GM19467 (cell line): ENCODE measurements around the gene RAI2.

Experiments used
- ATAC-seq: cut with Tn5 transposase; IDR thresholded peaks from one replicate; pipeline ENCODE4 v1.9.1; 2021; ENCODE audit warnings: mild to moderate bottlenecking, moderate library complexity; ENCODE audit not compliant: unreplicated experiment

RAI2 gene

DNA sequence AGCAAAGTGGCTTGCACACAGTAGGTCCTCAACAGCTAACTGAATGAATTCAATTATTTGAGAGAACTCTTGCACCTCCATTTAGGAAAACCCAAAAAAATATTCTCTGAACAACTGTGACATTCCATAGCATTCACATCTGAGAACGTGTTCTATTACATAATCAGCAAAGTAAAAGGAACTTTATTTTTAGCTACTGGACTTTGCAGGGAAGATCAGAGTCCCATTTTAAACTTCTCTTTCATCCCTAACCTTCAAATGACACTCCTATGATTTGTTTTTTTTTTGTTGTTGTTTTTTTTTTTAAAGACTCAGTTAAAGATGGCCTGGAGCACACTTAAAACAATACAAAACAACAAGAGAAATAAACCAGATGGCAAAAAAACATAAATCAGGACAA, 30.9 kb downstream of the RAI2 start:
- ATAC-seq: no peak

DNA sequence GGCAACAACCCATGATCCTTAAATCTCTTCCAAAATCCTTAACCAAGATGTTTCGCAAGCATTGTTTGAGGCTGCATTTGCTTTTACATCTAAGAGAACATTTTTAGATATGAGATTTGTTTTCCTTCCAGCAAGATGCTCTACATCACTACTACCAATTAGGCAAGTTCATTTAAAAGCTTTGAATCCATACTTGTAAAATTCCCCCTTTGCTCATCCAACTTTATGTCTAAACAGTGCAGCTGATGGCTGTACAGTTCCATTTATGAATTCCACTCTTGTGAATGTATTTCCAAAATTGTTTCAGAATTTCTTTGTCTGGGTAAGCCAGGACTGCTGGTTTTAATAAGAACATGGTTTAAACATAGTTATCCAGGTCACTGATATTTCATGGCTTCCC, 31.5 kb downstream of the RAI2 start:
- ATAC-seq: no peak

DNA sequence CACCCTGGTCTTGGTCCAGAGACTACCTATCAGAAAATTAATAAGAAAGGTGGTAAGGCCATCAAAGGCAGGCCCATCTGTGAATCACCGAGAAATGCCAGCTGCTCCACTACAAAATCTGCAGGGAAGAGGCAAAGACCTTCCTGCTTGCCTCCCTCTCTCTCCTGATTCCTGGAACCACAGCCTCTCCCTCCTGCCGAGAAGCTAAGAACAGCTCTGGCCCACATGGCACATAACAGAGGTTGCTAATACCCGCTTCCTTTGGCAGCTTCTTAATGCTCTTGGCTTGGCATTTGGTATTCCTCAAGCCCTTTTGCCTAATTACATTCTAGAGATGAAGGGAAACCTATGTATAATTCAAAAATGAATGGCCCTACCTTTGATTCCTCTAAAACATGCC, 32.9 kb downstream of the RAI2 start:
- no peak for ATAC-seq

DNA sequence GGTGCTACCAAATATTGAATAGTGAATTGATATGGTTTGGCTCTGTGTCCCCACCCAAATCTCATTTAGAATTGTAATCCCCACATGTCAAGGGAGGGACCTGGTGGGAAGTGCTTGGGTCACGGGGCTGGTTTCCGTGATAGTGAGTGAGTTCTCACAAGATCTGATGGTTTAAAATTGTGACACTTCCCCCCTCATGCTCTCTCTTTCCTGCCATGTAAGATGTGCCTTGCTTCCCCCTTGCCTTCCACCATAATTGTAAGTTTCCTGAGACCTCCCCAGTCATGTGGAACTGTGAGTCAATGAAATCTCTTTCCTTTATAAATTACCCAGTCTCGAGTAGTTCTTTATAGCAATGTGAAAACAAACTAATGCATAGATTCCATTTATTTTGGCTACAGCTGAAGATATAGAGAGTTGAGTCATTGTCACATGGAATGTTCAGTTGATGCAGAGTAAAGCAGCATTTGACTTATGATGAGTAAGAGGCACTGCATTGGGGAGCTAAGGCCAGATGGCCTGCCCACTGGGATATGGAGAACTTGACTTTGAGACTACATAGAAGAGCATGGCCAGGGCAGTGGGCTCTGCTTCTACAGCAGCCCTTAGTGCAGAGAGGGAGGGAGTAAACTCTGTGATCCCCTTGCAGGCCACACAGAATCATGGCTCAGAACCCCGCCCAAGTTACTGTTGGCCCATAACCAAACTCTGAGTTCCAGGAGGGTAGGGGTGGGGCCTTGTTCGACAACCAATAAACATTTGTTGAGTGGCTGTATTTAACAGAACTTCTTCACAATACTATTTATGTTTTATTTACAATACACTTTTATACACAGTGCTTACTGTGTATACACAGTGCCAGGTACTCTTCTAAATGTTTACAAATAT, 34.2 kb downstream of the RAI2 start:
- no peak for ATAC-seq

DNA sequence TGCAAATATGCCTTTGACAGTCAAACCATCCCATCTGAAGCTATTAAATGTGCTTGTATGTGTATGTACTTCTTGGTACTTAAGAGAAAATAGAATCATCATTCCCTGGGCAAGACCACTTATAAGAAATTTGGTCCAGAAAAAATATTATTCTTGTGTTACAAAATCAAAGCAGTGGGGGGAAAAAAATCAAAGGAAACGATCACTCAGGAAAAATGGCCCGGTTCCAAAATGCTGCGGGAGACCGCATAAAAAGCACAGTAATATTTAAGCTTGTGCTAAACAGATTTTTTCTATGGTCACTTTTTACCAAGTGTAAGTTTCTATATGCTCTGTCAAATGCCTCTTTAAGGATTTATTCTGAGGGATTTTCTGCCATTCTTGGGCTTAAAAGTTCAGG, 36.1 kb downstream of the RAI2 start:
- ATAC-seq: no peak

DNA sequence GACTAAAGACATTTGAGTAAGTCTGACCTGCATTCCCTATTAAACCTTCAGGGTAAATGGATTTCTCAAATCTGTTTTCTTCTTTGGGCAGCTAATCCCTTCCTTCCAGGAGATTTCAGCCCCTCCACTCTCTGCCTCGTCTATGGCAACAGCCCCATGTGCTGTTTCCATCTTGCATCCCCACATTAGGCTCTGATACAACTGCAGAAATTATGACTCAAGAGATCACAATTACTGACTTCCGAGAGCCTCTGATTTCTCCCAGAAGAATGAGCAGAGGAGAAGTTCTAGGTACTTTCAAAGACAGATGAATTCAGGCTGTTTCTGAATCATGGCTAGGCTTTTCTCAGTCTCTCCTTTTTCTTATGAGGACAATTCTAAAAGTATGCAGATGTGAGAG, 38.7 kb downstream of the RAI2 start:
- ATAC-seq: no peak

DNA sequence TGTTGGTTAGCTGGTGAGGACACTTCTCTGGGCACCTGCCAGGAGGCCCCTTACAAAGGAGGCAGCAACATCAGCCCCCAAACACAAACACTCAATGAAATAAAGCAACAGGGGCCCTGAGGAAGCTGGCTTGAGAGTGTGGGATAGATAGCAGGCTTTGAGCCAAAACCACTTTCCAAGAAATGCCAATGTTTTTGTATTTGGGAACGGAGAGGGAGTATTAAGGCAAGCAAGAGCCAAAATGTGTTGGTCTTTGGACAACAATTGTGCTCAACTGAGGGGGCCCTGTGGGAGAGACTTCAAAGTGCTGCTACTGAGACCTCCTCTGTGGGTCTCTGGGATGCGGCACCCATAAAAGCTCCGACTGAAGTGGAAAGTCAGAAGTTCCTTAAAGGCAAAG, 41.0 kb downstream of the RAI2 start:
- ATAC-seq: no peak

DNA sequence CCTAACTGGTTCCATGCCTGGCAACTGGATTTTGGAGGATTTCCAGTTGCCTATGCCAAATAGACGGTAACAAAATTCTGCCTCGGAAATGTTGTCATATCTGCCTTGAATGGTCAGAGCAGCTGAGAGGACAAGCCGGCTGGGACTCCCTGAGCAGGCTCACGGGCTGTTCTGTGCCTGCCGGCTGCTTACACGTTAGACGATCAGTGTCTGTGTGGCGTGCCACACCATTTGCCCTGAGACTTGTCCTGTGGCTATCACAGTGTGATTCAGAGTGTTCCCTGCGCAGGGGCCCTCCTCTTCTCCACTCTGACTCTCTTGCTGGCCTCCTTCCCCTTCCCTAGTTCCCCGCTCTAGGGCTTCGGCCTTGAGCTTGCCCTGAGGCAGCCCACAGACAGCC, 42.4 kb downstream of the RAI2 start:
- no peak for ATAC-seq

DNA sequence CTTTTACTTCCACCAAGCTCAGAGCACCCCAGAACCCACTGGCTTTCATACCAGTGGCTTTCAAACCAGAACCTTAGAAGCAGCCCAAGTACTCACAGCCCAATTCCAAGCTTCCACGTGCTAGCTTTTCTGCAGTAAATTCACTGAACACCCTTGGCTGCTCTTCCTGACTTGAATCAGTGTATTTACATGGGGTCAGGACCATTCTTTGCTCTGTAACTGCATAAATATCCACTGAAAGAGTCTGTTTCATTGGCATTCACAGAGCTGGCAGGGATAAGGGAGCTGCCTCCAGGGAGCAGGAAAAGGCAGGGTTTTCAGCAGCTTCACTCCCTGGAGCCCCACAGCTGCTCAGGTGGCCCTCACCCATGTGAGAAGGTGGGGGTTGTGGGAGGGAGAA, 43.8 kb downstream of the RAI2 start:
- no peak for ATAC-seq

DNA sequence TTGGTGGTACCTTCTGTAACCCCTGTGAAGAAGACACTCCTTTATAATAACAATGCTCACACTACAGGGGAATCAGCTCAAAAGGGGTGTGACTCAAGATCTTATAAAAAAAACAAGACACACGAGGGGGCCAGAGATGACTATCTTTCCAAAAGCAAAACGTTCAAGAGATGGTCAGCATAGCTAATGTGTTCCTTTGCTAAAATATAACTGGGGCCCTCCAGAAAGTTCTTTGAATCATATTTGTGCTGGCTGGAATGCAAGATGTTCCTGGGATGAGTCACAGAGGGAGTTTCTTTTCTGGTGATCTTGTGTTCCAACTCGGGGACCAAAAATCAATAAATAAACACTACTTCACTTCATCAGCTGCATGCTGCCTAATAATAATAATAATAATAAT, 46.5 kb downstream of the RAI2 start:
- ATAC-seq: no peak

DNA sequence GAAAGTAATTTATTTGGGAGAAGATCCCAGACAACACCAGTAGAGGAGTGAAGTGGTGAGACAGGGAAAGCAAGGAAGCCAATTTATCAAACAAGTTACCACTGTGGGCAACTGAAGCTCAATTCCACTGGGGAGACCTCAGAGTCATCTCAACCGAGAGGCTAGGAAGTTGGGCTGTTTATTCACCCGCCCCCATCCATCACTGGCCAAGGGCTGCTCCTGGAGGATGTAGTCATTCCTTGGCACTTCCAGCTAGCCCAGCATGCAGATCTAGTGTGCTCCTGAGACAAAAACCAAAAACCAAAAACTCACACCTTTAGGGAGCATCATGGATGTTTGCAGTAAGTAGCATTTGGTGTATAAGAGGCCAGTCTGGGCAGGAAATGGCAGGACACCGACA, 47.0 kb downstream of the RAI2 start:
- ATAC-seq: no peak

DNA sequence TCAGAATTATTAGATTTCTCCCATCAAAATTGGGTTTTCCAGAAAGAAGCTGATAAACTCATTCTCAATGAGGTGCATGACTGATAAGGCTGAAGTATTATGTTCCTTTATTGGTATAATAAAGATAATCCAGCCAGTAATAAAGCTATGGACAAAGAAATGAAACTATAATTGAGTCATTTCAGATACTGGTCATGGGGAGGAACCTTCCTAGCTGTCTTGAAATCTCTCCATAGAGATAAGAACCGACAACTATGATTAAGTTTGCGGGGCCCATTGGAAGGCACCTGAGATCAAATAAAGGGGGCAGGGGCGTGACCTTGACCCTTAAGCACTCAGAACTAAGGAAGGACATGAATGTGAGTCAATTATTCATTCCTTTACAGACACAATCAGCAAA, 47.8 kb downstream of the RAI2 start:
- no peak for ATAC-seq

DNA sequence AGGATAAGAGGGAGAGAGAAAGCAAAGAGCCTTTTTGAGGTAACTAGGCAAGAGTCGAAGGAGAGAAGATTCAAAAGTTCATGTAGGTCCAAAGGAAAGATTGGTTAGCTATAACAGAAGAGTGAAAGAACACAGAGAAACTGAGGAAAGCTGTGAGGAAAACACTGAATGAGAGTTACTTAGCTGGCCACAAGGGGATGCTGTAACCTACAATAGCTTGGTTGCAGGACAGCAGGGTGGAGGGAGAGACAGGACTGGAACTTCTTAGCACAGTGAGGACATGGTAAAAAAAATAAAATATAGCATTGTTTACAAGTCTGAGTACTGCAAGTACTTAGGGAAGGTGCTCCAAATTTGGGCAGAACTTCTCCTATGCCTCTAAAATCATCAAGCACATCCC, 48.3 kb downstream of the RAI2 start:
- no peak for ATAC-seq

DNA sequence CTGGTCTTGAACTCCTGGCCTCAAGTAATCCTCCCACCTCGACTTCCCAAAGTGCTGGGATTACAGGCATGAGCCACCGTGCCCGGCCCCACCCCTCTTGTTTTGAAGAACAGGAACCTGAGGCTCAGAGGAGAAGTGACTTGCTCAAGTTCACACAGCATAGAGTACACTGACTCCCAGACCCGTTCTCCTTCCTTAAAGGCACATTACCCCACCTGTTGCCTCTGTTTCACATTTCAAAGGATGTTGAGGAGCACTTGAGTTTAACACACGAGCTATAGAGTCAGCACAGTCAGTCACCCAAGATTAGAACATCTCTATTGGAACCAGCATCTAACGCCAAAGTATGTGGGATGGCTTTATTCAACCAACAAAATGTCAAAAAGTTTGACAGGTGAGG, 51.1 kb downstream of the RAI2 start:
- no peak for ATAC-seq

DNA sequence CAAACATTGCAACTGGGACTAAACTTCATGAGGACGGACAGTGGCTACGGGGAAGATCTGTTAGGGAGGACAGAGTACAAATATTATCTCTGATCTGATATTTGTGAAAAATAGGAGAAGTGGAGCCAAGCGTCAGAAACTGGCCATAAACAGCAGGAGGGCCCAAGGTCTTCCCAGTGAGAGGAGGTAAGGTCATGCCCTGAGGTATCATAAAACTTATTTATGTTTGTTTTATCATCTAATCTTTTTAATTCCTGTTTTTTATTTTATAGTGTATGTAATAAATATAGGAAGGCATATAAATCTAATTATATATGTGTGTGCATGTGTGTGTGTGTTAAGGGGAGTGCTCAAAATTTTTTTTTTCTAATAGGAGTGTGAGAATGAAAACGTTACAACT, 51.8 kb downstream of the RAI2 start:
- no peak for ATAC-seq

DNA sequence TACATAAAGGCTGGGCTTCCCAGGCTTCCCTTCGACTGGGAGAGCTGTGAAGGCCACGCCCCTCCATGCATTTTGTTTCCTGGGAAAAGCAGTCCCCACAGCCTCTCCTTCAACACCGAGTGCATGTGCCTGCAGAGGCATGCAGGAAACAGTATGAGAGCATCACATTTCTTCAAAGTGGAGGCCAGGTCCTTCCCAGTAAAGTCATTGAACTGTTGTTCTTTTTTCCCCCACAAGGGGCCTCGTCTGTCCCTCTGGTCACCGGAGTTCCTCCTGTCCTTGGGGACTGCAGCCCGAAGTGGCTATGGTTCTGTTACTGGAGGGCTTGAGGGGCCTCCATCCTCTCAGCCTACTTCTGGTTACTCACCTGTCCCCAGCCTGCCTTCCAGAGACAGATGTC, 56.0 kb downstream of the RAI2 start:
- ATAC-seq: no peak

DNA sequence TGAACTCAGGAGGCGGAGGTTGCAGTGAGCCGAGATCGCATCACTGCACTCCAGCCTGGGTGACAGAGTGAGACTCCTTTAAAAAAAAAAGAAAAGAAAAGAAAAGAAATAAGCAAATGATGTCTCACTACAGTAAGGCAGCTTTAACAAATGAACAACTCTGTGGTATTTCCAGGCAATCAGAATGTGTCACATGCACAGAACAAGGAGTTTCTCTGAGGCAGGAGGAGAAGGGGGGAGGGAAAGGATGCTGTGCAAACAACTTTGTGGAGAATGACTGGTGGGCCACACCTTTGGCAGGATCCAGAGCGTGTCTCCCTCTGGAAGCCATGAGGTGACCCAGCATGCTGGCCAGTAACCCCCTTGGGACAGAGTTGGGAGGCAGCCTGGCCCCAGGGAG, 57.6 kb downstream of the RAI2 start:
- ATAC-seq: no peak

DNA sequence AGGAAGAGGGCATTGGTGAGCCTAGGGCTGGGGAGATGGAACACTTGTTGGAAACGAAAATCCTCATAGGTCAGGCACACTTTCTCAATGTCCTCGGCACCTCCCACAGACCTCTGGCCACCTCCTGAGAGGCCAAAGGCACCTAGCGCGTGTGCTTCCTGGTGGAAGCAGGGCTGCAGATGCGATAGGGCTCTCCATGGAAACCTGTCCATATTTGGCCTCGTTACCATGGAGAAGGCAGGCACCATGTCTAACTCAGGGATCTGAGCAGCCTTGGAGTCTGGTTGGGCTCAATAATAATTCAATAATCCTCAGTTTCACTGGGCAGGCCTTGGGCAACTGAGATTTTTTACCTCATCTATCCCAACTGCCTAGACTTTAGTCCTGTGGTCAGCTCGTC, 58.3 kb downstream of the RAI2 start:
- ATAC-seq: no peak

DNA sequence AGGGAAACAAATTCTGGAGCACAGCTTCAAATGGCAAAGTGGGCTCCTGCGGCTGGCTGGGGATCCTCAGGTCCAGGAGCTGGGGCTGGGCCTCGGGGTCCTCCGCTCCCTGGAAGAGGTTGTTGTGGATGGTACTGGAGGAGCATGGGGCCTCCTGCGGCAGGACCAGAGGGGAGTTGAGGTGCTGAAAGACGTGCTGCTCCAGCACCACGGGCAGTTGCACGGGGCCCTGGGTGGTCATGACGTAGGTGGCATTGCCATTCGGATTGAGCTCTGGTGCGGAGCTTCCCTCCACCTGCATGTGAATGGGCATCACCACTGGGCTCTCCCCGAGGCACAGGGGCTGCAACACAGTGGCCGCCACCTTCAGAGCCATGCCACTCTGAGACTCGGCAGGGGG, 59.7 kb downstream of the RAI2 start:
- no peak for ATAC-seq

DNA sequence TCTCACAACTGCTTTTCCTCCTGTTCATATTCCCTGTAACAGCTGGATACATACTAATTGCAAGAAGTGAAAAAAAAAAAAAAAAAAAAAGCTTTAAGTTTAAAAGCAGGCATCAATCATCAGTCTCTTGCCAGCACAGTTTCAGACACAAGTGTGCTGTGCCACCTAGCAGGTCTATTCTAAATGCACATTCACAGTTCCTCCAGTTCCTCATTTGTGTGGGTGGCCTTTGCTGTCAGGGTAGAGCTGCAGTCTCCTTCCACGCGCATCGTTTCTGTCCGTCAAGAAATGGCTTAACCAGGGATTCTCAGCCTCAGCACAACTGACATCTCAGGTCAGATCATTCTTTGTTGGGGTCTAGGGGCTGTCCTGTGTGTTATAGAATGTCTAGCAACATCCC, 62.2 kb downstream of the RAI2 start:
- ATAC-seq: no peak

DNA sequence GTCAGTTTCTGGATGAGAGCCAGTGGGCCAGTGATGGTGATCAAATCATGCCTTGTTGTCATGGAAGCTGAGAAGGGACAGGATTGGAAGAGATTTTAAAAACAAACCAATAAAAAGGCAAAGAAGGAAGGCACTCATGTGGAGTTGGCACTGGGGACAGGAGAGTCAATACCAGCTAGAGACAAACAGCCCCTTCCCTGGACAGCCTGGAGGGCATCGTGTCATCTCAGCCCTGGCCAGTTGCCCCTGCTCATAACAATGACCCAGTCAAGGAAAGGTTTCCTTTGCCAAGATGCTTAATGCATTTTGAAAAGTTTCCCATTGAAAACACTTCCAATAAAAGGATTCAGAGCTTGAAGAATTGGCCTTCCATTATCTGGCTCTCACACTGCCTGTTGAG, 68.3 kb downstream of the RAI2 start:
- ATAC-seq: no peak

DNA sequence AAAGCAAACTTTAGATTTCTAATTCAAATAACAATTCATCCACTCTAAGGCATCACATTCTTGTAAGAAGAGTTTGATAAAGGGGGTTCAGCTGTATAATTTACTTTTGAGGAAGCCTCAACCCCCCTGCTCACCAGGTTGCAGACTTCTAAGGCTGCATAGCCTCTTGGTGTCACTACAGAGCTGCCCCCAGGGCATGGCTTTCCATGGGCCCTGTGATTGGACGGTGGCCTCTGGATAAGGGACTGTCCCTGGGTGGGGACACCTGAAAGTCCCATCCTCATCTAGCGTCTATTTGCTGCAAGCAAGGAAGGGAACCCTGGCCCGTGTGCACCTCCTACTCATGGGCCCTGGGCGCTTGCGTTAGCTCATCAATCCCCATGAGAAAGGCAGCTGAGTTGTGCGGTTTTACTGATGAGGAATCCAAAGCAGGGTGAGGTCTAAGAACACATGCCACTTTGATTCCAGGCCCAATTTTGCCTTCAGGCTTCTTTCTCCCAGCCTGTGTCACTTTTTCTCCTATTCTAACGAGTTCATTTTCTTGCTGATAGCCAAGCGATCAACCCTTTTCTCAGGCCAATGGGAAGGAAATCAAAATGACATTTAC, 72.0 kb downstream of the RAI2 start:
- no peak for ATAC-seq

DNA sequence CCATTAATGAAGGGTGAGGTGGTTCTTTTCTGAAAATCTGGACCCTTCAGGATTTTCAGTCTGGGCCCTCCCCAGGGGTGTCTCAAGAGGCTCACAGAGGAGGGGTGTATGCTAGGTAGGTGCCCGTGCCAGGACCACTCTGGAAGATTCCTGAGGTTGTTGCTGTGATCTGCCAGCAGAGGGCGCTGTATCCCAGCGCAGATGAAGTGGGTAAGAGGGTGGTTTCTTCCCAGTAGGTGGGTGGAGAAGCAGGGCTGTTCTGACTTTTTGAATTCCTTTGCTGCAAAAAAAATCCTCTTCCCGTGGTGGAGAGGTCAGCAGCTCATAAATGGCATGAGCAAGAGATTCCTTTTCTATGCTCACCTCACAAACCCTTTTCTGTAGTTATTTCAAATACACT, 72.7 kb downstream of the RAI2 start:
- no peak for ATAC-seq
